ENCODE measurements around the gene ACAA1.

Gene ACAA1

DNA sequence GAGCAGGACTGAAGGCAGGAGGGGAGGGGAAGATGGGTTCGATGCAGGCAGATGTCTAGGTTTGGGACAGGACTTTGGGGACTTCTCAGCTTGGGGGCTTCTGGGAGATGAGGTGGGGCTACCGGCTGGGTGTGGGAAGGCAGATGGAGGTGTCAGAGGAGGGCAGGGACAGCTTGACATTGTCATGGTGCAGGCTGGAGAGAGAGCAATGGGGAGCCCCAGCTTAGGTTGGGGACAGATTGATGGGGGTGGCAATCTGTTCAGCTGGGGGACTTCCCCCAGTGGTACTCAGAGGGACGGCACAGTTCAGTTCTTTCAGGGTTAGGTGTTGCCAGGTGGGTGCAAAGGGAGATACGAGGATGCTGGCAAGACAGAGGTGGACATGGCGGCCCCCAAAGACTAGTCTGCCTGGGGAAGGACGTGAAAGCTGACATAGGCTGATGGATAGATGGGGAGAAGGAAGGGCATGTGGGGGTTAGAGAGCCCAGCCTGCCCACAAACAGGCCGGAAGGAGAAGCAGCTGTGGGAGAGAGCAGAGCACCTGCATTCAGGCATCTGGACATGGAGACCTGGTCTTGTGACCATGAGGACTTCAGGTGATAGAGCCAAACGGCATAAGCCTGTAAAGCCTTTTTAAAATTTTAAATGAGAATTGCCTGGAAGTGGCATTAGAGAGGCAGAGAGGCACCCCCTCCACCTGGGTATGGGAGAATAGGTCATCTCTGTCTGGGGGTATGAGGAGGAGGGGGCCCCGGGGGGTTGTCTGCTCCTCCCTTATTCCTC, 21.1 kb downstream of the ACAA1 start:
- CTCF ChIA-PET: interaction anchor here (1.3 to 7.6 kb wide), 6 partner anchors 14 to 372 kb away, joined by 3 to 76 read pairs (median 22); partner anchors contain the start of gene XYLB
- no peak overlapping the region for H3K4me3 Mint-ChIP-seq
- H3K36me3 Mint-ChIP-seq: peaks cover 15% of the 10 kb centered on the region
- H3K27ac Mint-ChIP-seq: peak overlapping the region; percentile 33
- peak; percentile 14 for DNase-seq
- H3K27me3 Mint-ChIP-seq: peaks cover 6% of the 10 kb centered on the region
- peaks cover 3% of the 10 kb centered on the region for H3K4me1 Mint-ChIP-seq
- H3K9me3 Mint-ChIP-seq: no peaks in the 10 kb centered on the region

DNA sequence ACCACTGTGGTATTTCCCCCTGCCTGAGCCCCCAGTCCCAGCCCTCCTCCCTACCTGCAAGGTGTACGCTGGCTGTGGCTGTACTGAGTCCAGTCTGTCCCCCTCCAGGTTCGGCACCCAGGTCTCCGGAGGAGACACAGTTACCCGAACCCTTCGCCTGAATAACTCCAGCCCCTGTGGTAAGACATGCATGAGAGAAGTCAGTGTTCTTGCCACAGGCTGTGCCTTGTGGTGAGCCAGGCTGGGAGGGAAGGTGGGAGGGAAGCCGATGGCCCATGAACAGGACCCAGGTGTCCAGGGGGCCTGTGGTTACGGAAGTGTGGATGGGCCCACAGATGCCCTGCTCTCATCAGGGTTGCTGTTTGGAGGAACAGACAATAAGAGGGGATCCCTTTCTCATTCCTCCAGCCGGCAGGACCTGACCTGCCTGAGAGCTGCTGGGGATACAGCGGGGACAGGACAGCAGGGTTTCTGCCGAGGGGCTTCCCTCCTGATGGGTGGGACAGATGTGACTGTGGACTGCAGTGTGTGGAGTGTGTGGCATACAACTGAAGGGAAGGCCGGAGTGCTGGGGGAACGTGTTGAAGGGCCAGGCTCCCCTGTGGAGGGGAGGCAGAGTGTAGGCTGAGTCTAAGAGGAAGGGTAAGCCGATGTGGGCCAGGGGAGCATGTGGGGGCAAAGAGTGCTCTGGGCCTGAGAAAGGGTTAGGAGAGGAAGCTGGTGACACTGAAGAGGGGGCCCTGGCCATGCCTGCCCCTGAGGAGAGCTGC, 21.9 kb downstream of the ACAA1 start:
- CTCF ChIA-PET: interaction anchor here (1.3 to 7.6 kb wide), 4 partner anchors 230 to 372 kb away, joined by 3 to 76 read pairs (median 15); partner anchors contain the start of gene XYLB
- Mint-ChIP-seq H3K4me1 (peaks cover 3% of the 10 kb centered on the region), H3K27ac (peak overlapping the region; percentile 33), H3K4me3 (no peak overlapping the region), H3K27me3 (peaks cover 6% of the 10 kb centered on the region), H3K36me3 (peaks cover 10% of the 10 kb centered on the region), H3K9me3 (no peaks in the 10 kb centered on the region)
- DNase-seq: no peak

DNA sequence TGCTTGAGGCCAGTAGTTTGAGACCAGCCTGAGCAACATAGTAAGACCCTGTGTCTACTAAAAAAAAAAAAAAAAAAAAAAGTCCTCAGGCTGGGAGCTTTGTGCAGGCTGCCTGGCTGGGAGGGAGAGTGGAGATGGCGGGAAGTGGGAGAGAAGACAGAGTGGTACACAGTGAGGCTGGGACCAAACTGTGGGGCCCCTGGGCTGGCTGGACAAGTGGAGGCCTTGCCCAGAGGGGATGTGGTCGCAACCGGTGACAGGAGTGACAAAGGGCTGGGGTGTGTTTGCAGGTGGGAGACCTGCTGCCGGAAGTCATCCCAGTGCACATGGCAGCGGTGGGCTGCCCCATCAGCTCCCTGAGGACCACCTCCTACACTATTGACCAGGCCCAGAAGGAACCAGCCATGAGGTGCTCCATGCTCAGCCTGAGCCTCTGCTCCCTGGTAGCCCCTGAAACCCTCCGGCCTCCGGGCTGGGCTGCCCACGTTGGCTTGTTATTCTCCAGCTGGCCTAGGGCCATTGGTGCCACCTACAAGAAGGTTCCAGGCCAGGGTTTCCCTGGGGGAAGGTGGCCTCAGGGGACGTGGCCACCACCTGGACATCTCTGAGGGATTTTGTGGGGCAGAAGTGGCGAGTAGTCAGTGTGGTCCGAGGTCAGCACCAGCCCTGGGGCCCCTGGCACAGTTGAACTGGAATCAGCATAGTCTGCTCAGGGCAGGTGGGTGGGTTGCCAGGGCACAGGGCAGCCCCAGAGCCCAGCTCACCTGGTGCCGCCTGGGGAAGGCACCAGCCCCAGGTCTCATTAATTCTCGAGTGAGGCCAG, 22.7 kb downstream of the ACAA1 start:
- Mint-ChIP-seq H3K9me3 (no peaks in the 10 kb centered on the region), H3K4me3 (no peak overlapping the region), H3K27me3 (peaks cover 6% of the 10 kb centered on the region), H3K27ac (no peak overlapping the region), H3K36me3 (peaks cover 8% of the 10 kb centered on the region), H3K4me1 (peaks cover 3% of the 10 kb centered on the region)
- DNase-seq: no peak
- CTCF ChIA-PET: no interaction called here

DNA sequence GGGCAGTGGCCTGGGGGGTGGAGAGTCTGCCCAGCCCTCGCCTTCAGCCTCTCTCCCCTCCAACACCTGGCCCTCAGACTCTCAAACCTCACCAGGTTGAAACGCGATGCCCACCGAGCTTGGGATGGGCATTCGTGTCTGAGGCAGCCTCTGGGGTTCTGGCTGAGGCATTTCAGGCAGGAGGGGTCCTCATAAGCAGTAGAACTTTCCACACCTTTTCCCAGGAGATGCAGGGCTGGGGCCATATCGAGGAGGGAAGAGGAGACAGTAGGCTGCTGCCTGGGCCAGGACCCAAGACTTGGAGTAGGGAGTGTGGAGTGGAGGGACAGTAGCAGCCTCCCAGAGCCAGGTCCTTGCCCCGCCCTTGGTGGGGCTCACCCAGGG, 24.6 kb downstream of the ACAA1 start:
- Mint-ChIP-seq H3K9me3 (no peaks in the 10 kb centered on the region), H3K4me1 (no peaks in the 10 kb centered on the region), H3K27me3 (peaks cover 6% of the 10 kb centered on the region), H3K36me3 (no peaks in the 10 kb centered on the region), H3K4me3 (no peak overlapping the region), H3K27ac (no peak overlapping the region)
- CTCF ChIA-PET: no interaction called here
- DNase-seq: no peak

DNA sequence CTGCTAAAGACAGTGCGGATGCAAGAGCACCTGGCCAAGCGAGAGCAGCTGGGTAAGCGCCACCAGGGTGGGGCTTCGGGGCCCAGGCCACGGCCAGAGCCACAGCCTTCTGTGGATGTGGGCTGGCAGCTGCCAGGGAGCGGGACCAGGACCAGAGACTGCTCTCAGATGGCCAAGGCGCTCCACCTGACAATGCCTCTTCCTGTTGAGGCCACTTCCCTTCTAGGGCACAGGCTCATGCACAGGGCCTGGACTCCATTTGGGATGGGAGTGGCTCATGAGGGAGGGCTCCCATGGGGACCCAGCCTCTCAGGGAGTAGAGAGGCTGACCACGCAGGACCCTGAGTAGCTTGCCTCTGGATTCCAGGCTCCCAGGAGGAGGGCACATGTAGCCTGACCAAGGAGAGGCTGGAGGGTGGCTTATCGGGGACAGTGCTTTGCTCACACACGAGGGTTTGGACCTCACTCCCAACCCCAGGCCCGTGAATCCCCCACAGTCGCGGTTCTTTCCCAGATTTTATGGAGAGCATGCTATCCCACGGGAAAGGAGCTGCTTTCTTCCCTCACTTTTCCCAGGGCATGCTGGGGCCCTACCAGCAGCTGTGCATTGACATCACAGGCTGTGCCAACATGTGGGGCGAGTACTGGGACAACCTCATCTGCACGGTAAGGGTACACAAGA, 25.1 kb downstream of the ACAA1 start:
- Mint-ChIP-seq H3K4me3 (no peak overlapping the region), H3K36me3 (no peaks in the 10 kb centered on the region), H3K9me3 (no peaks in the 10 kb centered on the region), H3K4me1 (no peaks in the 10 kb centered on the region), H3K27ac (no peak overlapping the region), H3K27me3 (peaks cover 6% of the 10 kb centered on the region)
- CTCF ChIA-PET: no interaction called here
- no peak for DNase-seq

DNA sequence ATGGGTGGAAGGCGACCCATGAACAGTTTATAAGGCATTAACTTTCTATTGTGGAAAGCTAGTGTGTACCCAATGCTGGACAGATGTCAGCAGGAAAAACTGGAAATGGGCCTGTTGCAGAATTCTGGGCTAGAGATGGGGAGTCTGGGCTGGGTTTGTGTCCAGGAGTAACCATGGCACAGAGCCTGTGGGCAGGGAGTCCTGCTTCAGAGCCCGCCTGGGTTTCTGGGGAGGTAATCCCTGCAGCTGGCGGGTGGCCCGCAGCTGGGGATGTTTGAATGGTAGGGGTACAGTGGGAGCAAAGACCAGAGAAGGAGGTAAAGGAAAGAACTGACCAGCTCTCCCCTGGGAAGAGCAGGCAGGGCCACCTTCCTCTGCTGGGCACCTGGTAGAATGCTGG, 25.7 kb downstream of the ACAA1 start:
- H3K4me1 Mint-ChIP-seq: no peaks in the 10 kb centered on the region
- H3K9me3 Mint-ChIP-seq: no peaks in the 10 kb centered on the region
- no peak overlapping the region for H3K27ac Mint-ChIP-seq
- CTCF ChIA-PET: interaction anchor here (0.9 kb wide), 1 partner anchor 136 kb away, joined by 3 read pairs; no protein-coding TSS in a partner anchor
- H3K27me3 Mint-ChIP-seq: peaks cover 6% of the 10 kb centered on the region
- H3K36me3 Mint-ChIP-seq: no peaks in the 10 kb centered on the region
- DNase-seq: no peak
- H3K4me3 Mint-ChIP-seq: no peak overlapping the region

DNA sequence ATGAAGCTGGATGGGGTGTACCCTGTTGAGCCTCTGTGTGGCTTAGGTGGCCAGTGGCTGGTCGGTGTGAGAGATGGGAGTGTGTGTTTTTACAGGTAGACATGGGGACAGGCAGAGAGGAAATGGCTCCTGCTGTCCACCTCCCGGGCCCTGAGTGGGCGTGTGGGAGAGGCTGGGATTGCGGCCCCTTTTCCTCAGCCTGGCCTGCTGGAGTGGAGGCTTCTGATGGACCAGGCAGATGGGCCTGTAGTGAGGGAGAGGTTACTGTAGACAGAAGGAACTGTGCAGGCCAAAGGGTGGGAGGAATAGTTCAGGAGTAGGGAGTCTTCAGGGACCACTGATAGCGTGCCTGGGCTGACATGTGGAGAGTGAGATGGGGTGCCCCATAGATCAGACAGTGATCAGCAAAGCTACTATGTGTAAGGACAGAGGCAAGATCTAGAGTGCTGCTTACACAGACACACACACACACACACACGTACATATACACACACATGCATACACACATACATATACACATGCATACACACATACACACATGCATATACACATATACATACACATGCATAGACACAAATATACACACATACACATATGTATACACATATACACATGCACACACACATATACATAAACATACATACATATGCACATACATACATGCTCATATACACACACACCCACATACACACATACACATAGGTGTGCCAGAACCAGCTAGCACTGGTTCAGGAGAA, 26.4 kb downstream of the ACAA1 start:
- H3K27me3 Mint-ChIP-seq: peaks cover 4% of the 10 kb centered on the region
- H3K9me3 Mint-ChIP-seq: no peaks in the 10 kb centered on the region
- no peaks in the 10 kb centered on the region for H3K4me1 Mint-ChIP-seq
- no peaks in the 10 kb centered on the region for H3K36me3 Mint-ChIP-seq
- H3K4me3 Mint-ChIP-seq: no peak overlapping the region
- no peak overlapping the region for H3K27ac Mint-ChIP-seq
- CTCF ChIA-PET: interaction anchor here (0.9 kb wide), 1 partner anchor 136 kb away, joined by 3 read pairs; no protein-coding TSS in a partner anchor
- DNase-seq: no peak

DNA sequence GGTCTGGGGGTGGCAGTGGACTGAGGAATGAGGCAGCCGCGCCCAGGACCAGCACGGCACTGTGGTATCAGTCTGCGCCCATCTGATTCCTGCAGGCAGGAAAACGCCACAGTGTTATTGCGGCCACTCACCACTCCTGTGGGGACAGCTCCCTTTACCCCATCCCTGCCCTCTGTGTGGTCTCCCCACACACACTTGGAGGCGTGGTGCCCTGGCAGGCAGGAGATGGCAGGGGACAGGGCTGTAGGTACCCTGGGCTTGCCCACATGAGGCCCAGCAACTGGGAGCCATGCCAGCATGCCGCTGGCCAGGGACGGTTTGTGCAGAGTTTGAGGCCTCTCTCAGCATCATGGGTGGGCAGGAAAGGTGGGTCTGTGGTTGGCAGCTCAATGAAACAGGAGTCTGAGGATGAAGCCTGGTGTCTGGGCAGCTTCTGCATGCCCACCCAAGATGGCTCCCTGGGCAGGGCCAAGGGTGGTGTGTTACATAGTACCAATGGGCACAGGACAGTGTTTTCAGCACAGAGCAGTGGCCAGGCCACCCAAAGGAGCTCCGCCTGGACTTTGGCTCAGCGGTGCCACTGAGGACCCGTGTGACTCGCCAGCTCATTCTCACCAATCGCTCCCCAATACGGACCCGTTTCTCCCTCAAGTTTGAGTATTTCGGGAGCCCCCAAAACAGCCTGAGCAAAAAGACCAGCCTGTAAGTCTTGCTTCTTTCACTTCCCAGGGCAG, 27.2 kb downstream of the ACAA1 start:
- H3K9me3 Mint-ChIP-seq: peaks cover 2% of the 10 kb centered on the region
- H3K4me1 Mint-ChIP-seq: no peaks in the 10 kb centered on the region
- CTCF ChIA-PET: interaction anchor here (0.6 to 1.5 kb wide), 2 partner anchors 8 to 237 kb away, joined by 3 to 5 read pairs; partner anchors contain the start of gene XYLB
- no peaks in the 10 kb centered on the region for H3K36me3 Mint-ChIP-seq
- DNase-seq: no peak
- H3K27me3 Mint-ChIP-seq: peaks cover 1% of the 10 kb centered on the region
- no peak overlapping the region for H3K27ac Mint-ChIP-seq
- no peak overlapping the region for H3K4me3 Mint-ChIP-seq

DNA sequence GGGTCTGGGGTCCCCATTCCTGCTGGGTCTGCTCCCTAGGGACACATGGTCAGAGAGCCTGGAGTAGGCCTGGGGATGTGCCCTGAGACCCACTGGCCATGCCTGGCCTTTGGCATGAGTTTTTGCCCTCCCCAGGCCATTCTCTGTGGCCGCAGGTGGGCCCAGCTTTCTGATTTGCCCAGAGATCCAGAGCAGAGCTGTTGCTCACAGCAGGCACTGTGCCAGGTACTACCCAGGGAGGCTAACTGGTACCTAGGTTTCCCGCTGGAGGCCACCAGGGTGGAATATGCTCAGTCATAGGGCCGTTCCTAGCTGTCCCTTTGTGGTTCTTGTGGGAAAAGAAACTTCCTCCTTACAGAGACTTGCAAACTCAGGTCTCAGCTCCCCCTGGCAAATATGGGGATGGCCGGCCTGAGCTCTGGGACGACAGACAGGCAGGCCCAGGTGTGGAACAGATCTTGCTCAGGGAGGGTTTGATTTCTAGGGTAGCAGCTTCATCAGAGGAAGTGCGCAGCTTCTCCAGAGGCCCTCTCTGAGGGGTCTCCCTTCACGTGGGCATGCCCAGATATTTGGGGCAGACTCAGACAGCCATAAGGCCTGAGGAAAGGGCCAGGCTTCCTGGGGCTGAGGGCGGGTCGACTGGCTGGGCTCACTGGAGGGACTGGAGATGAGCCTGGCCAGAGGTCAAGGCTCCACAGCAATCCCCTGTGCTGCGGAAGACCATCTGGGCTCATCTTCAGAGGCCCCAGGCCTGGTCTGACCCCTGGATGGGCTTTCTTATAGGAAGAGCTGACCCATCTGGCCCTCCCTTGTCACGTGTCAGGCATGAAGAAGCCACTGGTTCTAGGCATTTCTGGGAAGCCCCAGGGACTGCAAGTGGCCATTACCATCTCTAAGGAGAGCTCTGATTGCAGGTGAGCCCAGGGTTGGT, 28.0 kb downstream of the ACAA1 start:
- Mint-ChIP-seq H3K27ac (no peak overlapping the region), H3K4me1 (no peaks in the 10 kb centered on the region), H3K4me3 (no peak overlapping the region), H3K36me3 (no peaks in the 10 kb centered on the region), H3K27me3 (peaks cover 3% of the 10 kb centered on the region), H3K9me3 (peaks cover 2% of the 10 kb centered on the region)
- CTCF ChIA-PET: interaction anchor here (0.6 to 1.5 kb wide), 3 partner anchors 9 to 238 kb away, joined by 3 to 5 read pairs (median 3); partner anchors contain the start of gene XYLB
- DNase-seq: no peak

DNA sequence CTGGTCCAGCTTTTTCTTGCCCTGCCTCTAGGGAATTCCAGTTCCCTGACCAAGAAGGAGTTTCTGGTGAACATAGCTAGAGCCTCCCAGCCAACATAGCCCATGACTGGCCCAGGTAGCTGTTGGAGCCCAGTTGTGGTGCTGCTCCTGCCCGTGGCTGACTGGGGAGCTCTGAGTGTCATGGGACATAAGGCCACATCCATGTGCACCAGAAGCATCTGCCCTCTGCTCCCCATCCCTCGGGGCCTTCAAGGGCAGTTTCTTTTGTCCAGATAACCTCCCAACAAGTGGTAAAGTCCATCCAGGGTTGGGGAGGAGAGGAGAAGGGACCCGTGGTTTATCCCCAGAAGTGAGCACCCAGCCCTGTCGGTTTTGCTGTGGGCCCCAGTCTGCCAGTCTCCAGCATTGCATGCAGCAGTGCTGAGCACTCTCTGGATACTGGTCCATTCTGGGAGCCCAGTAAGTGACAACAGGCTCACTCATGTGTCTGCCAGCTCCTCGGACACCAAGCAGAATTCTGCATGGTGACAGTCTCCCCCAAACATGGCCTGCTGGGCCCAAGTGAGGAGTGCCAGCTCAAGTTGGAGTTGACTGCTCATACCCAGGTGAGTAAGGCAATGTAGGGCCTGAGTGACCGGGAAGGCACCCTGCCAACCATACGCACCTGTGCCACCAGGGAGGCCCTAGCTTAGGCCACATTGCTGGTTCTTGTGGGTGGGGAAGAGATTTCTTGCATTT, 28.8 kb downstream of the ACAA1 start:
- Mint-ChIP-seq H3K27me3 (peaks cover 3% of the 10 kb centered on the region), H3K36me3 (no peaks in the 10 kb centered on the region), H3K4me1 (no peaks in the 10 kb centered on the region), H3K9me3 (peaks cover 2% of the 10 kb centered on the region), H3K27ac (no peak overlapping the region), H3K4me3 (no peak overlapping the region)
- no peak for DNase-seq
- CTCF ChIA-PET: interaction anchor here (0.7 to 1.3 kb wide), 2 partner anchors 10 to 12 kb away, joined by 3 read pairs; no protein-coding TSS in a partner anchor

DNA sequence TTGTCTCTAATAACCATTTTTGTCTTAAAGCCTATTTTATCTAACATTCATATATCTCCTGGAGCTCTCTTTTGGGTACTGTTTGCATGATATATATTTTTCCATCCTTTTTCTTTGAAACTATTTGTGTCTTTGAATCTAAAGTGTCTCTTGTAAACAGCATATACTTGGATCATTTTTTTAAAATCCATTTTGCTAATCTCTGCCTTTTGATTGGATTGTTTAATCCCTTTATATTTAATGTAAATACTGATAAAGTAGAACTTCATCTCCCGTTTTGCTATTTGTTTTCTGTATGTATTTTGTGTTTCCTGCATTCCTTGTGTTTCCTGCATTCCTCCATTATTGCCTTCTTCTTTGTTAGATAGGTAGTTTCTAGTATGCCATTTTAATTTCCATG, 31.4 kb downstream of the ACAA1 start:
- Mint-ChIP-seq H3K9me3 (peaks cover 2% of the 10 kb centered on the region), H3K36me3 (no peaks in the 10 kb centered on the region), H3K4me3 (no peak overlapping the region), H3K27ac (no peak overlapping the region), H3K4me1 (no peaks in the 10 kb centered on the region), H3K27me3 (peaks cover 10% of the 10 kb centered on the region)
- CTCF ChIA-PET: no interaction called here
- no peak for DNase-seq

Measured in activated naive CD4-positive, alpha-beta T cell treated with anti-CD3 and anti-CD28 coated beads, Interleukin-2, amount 10 ng/mL, durations not matched to agents 7 days and 5 days (primary cell).